Ovary (tissue), 3 donors: ENCODE results near the gene AMPD2.

Experiments
- CTCF ChIP-seq, 3 donors: fragments of 450-650 bp in 2 of 3; fragments of 200-600 bp in 1 of 3; IDR thresholded peaks; one replicate each; pipeline versions ENCODE4 v1.5.1 to v1.8.0; 2016 to 2022; ENCODE audit warnings: antibody characterized with exemption in 3 of 3, mild to moderate bottlenecking in 1 of 3
- EP300 ChIP-seq: sonication (generic); formaldehyde crosslinking; IDR thresholded peaks from one replicate; pipeline ENCODE4 v1.6.1; 2017; ENCODE audit warnings: antibody characterized with exemption
- donor health status: DM: no; HTN: no; CAD: no.

GRCh38 chr1:109605381-109605780 lies 14.3 kb upstream of the AMPD2 start:
- TF ChIP-seq CTCF (IDR thresholded peaks at IDR 0.05) (no peak), EP300 (no peak)
